ENCODE data around the gene PHKA2. TPM values are rescaled to one million over a fixed set of nuclear protein-coding genes. Genes with fewer than 3 reads are reported as not detected.

Gene PHKA2
- total RNA-seq, 4 donors from 2014 or later, result 17.4 to 30.0 (median 20.2) TPM

DNA sequence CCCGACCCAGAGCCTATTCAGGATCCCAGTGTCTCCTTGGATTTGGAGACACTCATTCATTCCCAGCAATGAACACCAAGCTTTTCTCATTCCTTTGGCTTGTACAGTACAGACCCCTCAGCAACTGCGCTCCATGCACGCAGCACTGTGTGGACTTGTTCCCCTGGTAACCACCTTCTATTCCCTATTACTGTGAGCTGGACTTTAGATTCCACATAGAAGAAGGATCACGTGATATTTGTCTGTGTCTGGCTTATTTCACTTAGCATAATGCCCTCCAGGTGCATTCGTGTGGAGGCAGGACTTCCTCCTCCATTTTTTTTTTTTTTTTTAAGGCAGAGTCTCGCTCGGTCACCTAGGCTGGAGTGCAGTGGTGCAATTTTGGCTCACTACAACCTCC lies 106.4 kb downstream of the PHKA2 start:
- TF ChIP-seq, protein P1, sequence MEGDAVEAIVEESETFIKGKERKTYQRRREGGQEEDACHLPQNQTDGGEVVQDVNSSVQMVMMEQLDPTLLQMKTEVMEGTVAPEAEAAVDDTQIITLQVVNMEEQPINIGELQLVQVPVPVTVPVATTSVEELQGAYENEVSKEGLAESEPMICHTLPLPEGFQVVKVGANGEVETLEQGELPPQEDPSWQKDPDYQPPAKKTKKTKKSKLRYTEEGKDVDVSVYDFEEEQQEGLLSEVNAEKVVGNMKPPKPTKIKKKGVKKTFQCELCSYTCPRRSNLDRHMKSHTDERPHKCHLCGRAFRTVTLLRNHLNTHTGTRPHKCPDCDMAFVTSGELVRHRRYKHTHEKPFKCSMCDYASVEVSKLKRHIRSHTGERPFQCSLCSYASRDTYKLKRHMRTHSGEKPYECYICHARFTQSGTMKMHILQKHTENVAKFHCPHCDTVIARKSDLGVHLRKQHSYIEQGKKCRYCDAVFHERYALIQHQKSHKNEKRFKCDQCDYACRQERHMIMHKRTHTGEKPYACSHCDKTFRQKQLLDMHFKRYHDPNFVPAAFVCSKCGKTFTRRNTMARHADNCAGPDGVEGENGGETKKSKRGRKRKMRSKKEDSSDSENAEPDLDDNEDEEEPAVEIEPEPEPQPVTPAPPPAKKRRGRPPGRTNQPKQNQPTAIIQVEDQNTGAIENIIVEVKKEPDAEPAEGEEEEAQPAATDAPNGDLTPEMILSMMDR (IDR thresholded peaks at IDR 0.05), result no peak
- TF ChIP-seq POLR2A (IDR thresholded peaks at IDR 0.05), result no peak
- no peak overlapping the region for H3K4me3 ChIP-seq (replicated peaks in 1 of 3)

DNA sequence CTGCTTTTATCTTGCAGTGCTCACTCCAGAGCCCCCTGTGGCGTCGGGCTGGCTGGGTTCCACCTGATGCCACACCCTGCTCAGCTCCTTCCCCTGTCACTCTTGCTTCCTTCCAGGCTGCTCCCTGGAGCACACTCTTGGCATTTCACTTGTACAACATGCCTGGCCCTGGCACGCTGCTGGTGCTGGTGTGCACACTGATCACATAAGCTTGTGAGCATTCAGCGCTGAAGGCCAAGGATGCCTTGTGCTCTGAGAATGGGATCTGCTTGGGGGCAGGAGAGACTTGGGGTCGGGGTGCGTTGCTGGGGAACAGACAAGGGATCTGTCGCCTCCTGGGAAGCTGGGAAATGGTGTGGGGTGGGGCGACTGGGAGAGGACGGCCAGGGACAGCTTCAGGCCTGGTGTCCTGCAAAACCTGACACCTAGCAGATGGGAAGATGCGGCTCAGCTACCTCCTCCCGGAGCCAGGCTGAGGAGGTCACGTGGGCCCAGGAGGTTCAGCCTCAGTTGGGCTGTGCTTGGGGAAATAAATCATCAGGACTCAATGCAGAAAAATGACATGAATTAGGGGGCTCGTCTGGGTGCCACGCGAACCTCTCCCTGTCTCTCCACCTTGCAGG lies 108.5 kb downstream of the PHKA2 start:
- intact Hi-C loops (cut with DNase I), result no loop called here
- H3K27ac ChIP-seq, result no peak overlapping the region
- no peak for DNase-seq
- H3K27me3 ChIP-seq, result no peaks in the 10 kb centered on the region
- H3K9me3 ChIP-seq, result no peaks in the 10 kb centered on the region
- H3K4me3 ChIP-seq (replicated peaks in 1 of 3), result no peak overlapping the region
- no peaks in the 10 kb centered on the region for H3K36me3 ChIP-seq
- 75 to 84% methylated on average over 9 to 13 of the region's 15 CpGs for WGBS, 2 donors
- H3K4me1 ChIP-seq, result no peaks in the 10 kb centered on the region
- TF ChIP-seq, protein P1 (IDR thresholded peaks at IDR 0.05), result no peak
- no peak for TF ChIP-seq POLR2A (IDR thresholded peaks at IDR 0.05)

More for the DNA sequence above, 106.4 kb downstream of the PHKA2 start:
- Histone ChIP-seq H3K36me3 (no peaks in the 10 kb centered on the region), H3K9me3 (no peaks in the 10 kb centered on the region), H3K27ac (no peak overlapping the region), H3K4me1 (no peaks in the 10 kb centered on the region), H3K27me3 (no peaks in the 10 kb centered on the region)
- DNase-seq, result no peak
- intact Hi-C loops (cut with DNase I), result no loop called here
- 90 to 92% methylated on average over 6 to 7 of the region's 7 CpGs for WGBS, 2 donors

DNA sequence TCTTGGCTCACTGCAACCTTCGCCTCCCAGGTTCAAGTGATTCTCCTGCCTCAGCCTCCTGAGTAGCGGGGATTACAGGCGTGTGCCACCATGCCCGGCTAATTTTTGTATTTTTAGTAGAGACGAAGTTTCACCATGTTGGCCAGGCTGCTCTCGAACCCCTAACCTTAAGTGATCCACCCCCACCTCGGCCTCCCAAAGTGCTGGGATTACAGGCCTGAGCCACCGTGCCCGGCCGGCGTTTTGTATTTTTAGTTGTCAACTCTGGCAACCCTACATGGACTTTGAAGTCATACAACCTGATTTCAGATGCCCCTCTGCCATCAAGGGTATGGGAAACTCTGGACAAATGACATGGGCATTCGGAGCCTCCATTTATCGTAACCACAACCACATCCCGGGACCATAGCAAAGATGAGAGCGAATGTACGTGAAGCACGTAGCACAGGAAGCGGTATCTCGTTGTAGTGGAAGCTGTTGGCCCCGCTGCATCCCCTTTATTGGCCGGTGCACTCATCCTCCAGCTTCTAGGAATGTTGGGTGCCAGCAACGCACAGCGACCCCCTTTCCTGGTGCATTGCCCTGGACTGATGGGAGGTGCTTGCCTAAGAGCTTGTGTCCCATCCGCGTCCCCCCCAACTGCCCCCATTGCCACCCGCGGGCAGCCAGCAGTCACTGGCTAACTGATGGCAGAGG lies 109.2 kb downstream of the PHKA2 start:
- H3K27me3 ChIP-seq, result no peaks in the 10 kb centered on the region
- intact Hi-C loops (cut with DNase I), result no loop called here
- H3K27ac ChIP-seq, result no peak overlapping the region
- no peaks in the 10 kb centered on the region for H3K9me3 ChIP-seq
- 92 to 98% methylated on average over 20 to 22 of the region's 27 CpGs for WGBS, 2 donors
- H3K4me3 ChIP-seq (replicated peaks in 1 of 3), result no peak overlapping the region
- no peak for DNase-seq
- no peaks in the 10 kb centered on the region for H3K4me1 ChIP-seq
- H3K36me3 ChIP-seq, result no peaks in the 10 kb centered on the region
- TF ChIP-seq, protein P1 (IDR thresholded peaks at IDR 0.05), result no peak

DNA sequence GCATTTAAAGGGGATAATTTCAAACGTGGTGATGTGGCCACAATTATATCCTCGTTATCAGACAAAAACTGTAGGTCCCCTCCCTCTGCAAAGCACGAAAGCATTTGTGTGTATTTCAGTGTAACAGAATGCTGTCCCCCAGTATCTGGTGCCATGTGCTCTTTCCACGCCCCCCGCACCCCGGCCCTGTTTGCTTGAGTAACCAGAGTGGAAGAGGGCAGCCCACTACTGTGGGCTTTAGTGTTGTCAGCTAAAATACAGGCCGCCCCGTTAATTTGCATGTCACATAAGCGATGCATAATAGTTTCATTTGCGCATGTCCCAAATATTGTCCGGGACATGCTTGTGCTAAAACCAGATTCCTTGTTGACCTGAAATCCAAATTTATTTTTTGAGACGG lies 110.1 kb downstream of the PHKA2 start:
- WGBS, 2 donors, result 94 to 96% methylated on average over 12 of the region's 12 CpGs
- TF ChIP-seq, protein P1 (IDR thresholded peaks at IDR 0.05), result no peak
- no peak for TF ChIP-seq POLR2A (IDR thresholded peaks at IDR 0.05)
- DNase-seq, result no peak
- Histone ChIP-seq H3K4me1 (no peaks in the 10 kb centered on the region), H3K9me3 (no peaks in the 10 kb centered on the region), H3K36me3 (no peaks in the 10 kb centered on the region), H3K27me3 (no peaks in the 10 kb centered on the region), H3K27ac (no peak overlapping the region), H3K4me3 (replicated peaks in 1 of 3) (no peak overlapping the region)
- intact Hi-C loops (cut with DNase I), result no loop called here

DNA sequence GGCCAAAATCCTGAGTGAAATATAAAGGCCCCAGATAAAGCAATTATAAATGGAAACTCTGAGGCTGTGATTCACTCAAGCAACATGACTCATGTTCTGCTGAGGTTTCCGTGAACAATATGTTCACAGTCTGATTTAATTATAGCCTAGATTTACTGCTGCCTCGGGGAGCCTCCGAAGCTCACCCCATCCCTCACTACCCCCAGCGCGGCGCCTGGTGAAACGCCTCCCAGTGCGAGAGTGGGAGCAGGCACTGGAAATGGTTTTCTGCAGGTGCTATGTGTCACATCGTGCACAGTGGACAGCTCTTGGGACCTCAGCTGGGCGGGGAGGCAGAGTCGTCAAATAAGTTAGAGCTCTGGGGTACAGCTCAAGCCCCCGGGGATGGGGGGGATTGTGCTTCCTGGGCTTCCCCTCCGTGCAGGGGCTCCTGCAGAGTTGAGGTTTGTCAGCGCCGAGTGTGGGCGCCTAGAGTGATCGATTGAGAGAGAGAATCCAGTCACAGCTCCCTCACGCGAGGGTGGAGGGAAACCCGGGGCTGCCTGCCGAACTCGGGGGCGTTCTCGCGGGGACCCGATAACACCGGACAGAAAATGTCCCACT lies 110.6 kb downstream of the PHKA2 start:
- no peaks in the 10 kb centered on the region for H3K27me3 ChIP-seq
- H3K9me3 ChIP-seq, result no peaks in the 10 kb centered on the region
- WGBS, 2 donors, result 68 to 80% methylated on average over 8 to 18 of the region's 27 CpGs
- H3K4me1 ChIP-seq, result no peaks in the 10 kb centered on the region
- TF ChIP-seq, protein P1 (IDR thresholded peaks at IDR 0.05), result no peak
- no peak for TF ChIP-seq POLR2A (IDR thresholded peaks at IDR 0.05)
- no peaks in the 10 kb centered on the region for H3K36me3 ChIP-seq
- H3K4me3 ChIP-seq (replicated peaks in 1 of 3), result peak overlapping the region in 1 of 3 donors; percentile 4
- intact Hi-C loops (cut with DNase I), result no loop called here
- H3K27ac ChIP-seq, result no peak overlapping the region
- no peak for DNase-seq
